Activated T-helper 1 cell treated with anti-CD3 and anti-CD28 coated beads, Interleukin-2, amount 50 U/mL, for 16 hours (primary cell): ENCODE data around the gene STX8.
A peak's percentile ranks its signal among the peaks of the same experiment; 100 is the strongest.

Source experiments
- DNase-seq, 2 donors: peaks; one replicate each; pipeline ENCODE4 v3.0.0-alpha.2; 2020; ENCODE audit warnings: low read depth in 1 of 2, low spot score in 1 of 2

Gene STX8

DNA sequence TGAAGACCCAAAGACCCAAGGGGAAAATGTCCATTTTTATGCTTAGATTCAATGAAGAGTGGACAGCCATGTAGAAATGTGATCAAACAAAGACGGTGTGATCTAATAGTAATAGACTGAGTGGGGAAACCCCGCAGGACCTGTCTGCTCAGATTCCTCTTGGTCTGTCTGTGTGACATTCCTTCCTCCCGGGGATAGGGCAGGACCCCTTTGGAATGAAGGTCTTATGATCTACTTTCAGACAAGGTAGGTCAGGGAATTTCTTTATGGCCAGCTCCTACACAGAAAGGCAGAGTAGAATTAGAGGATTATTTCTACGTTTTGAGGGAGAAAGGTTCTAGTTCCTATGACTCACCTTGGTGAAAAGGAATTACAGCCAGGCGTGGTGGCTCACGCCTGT is 267.6 kb downstream of the STX8 start:
- no peak for DNase-seq

DNA sequence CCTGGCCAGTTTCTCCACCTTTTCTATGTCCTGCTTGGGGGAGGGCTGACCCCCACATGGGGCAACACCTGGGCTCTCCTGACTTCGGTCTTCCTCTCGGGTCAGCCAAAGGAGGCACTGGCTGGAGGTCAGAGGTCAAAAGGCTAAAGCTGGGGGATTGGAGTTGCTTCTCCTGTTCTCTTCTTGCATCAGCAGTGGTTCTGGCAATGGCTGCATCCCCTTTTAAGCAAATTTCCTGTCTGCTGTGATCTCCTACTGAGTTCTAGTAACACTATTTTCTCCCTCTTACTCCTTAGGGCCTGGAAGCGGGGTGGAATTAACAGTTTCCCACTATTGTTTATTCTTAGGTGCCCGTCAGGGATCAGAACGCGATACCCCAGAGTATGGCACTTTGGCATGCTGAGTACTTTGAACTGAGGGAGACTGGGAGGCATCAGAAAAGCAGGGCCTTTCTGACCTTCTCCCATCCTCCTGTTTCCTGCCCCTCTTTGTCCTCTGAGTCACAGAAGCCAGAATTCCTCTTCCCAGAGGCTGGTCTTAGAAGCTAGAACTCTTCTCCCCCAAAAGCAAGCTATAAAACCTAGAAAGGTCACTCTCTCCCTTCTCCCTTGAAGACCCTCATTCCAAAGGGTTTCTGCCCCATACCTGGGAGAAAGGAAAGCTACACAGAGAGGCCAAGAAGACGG is 268.2 kb downstream of the STX8 start:
- no peak for DNase-seq

DNA sequence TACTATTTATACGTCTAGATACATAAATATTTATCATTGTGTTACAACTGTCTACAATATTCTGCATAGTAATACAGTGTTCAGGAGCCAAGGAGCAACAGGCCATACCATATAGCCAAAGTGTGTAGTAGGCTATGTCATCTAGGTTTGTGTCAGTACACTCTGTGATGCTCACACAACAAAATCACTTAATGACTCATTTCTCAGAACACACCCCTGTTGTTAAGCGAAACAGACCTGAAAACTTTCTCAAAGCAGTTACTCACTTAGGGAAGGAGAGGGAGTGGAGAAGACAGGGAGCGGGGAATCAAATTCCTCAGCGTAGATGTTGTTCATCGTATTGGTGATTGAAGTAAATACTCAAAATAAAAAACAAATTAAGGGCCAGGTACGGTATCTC is 269.5 kb downstream of the STX8 start:
- DNase-seq: no peak

DNA sequence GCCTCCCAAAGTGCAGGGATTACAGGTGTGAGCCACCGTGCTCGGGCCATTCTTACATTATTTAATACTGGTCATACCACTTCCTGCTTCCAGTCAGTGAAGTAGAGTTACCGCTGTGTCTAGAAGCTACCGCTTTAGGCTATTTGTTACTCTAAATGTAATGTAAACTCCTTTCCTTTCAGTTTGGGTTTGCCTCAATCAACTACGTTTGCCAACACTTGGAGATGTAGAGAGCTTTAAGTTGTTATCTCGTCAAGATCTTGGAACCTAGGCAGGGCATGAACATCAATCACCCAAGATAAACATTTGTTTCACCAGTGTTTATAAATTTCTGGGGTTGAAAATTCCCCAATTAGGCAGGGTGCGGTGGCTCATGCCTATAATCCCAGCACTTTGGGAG is 275.9 kb downstream of the STX8 start:
- no peak for DNase-seq

DNA sequence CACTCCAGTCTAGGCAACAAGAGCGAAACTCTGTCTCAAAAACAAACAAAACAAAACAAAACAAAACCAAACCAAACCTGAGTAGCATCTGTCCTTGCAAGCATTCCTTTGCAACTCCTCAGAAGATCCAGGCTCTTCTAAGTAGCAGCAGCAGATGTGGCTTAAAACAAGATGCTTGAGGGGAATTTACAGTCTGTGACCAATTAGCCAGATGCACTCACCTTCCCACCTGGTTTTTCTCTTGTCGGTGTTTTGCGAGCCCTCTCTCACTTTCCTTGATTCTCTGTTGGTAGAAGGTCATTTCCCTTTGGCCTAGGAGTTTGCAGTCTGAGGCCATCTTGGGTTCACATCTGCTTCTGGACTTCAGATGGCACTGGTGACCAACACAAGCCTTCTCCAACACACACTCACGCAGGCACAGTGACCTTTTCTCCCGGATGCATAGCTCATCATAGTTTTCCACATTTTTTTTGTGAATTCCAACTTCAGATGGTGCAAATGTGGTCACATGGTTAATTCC is 276.8 kb downstream of the STX8 start:
- DNase-seq: no peak

DNA sequence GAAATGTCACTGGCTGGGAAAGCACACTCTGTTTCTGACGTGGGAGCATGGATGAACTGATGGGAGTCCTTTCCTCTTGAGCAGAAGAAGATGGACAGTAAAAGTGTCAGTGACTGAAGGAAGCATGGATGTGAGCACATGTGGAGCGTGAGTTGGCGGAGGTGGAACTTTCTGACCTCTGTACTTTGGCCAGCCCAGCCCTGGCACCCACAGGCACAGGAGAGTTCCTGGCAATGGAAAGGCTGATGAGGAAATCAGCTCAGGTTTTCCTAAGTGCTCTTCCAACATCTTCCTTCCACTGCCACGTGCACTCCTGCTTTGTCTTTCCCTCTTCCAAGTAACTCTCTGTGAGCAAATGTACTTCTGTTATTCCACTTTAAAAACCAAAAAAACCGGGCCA is 277.5 kb downstream of the STX8 start:
- DNase-seq: no peak

DNA sequence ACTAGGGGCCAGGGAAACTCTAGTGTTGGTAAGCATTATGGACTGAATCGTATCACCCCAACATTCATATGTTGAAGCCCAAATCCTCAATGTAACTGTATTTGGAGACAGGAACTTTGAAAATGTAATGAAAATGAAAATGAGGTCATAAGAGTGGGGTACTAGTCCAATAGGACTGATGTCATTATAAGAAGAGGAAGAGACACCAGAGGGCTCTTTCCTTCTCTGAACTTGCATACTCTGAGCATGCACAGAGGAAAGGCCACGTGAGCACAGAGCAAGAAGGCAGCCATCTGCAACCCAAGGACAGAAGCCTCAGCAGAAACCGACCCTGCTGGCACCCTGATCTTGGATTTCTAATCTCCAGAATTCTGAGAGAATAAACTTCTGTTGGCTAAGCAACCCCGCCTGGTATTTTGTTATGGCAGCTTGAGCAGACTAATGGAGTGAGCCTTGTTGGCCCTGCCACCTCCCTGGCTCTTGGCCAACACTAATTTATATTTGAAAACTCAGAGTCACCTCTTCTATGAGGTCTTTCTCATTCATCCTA is 280.9 kb downstream of the STX8 start:
- no peak for DNase-seq

DNA sequence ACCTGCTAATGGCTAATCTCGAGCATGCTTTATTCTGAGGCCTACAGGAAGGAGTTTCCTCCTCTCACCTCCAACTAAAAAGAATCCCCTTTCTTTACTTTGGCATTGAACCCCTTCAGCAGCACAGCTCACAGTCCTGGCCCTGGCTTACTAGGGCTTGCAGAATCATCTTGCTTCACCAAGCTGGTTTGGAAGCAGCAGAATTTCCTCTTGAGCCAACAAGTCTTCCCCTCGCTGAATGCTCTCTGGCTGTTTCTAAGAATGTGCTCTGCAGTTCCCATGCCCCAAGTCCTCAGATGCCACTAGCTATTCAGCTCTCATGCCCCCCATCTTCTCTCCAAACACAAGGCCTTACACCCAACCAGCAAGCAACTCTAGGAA is 283.1 kb downstream of the STX8 start:
- DNase-seq: no peak

DNA sequence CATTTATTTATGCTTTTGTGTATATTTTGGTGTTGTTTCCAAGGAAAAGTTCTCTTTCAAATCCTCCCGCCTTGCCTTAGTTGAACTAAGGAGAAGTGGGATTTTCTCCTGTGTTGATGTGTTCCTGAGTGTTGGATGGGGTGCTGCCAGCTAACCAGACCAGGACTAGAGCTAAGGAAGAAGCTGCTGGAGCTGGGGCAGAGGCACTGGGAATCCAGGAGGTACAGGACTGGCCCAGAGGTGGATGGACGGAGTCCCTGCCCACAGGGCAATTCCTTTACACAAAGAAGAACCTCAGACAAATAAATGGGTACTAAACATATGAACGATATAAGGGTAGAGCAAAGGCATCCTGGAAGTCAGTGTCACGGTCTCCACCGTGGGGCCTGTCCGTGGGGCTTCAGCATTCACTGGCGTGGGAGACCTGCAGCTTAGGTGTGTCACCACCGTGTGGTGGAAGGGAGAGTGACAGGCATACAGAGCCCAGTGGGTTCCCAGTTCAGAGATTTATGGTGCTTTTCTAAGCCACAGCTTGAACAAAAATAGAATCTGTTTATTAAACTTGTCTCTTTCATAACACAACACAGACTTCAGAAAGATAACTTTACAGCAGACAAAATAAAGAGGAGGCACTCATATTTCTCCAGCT is 283.6 kb downstream of the STX8 start:
- peak in 1 of 2 donors; percentile 9 for DNase-seq

DNA sequence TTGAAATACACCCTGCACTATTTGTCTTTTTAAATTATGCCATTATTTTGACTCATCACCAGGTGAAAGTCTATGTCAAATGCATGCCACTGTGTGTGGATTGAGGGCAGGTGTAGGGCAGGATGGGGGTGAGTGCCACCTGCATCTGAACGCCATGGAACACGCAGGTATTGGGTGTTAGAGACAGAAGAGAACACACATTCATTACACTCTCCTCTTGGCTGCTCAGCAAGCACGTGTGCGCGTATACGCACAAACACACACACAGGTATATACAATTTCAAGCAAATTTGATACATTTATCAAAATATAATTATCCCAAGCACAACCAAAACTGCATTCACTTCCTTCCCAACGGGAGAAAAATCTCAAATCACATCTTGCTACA is 285.4 kb downstream of the STX8 start:
- no peak for DNase-seq

DNA sequence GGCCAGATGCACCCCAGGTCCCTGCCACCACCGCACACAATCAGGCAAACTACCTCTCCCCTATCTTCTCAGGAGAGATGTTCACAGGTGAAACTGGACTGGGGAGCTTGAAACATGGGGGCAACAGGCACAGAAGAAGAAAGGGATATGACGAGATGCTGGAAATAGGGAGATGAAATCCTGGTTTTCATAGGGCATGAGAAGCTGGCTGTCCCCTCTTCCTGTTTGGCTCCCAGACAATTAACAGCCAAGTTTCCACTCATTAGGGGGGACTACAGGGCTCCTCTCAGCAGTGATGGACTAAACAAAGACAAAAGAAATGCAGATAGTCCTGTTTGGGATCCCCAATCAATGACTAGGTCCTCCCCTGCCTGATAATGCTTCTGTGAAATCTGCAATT is 288.3 kb downstream of the STX8 start:
- no peak for DNase-seq

DNA sequence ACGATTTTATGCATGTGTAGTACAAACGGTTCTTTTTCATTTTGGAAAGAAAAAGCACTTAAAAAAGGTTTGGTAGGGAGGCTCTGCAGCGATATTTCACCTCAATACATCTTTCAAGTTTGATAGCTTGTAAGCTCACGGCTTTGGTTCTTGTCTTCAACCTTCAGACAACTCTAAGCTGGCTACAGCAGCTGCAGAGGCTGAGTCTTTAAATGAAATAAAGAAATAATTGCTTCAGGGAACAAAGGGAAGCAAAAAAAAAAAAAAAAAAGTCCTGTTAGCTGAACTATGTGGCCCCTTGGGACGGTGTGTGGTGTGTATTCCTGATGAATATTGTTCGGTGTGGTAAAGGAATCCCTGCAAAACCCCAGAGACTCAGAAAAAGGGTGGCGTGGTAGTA is 289.2 kb downstream of the STX8 start:
- DNase-seq: no peak

DNA sequence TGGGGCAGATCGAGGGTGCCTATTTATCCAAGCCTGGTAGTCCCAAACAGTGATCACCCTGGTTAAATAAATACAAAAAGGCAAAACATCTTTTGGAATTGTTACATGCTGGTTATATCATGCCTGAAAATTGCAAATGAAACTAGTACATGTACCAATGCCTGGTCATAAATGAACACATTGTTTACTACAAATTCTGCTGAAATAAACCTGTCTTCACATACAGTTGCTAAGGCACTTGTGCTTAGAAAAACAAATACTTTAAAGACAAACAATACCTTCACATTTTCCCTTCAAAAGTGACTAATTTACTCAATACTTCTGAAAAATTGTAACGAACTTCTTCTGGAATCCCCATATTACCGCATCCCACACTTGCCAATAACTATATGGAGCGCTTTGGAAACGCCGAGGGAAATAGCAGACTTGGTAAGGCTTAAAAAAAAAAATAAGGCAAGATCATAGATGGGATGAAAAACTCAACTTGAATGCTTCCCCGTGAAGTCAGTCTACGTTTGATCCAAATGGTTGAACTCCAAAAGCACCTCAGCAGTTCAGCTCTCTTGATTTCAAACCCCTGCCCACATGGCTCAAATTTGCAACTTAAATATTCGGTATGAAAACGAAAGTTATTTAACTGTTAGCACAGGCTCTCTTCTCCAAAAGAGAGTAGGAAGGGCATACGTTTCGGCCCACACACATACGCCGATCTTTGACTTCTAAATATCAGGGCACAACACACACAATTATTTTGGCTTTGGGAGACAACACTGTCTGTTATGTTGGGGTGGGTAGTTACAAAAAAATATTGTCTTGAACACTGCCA is 289.8 kb downstream of the STX8 start:
- no peak for DNase-seq

DNA sequence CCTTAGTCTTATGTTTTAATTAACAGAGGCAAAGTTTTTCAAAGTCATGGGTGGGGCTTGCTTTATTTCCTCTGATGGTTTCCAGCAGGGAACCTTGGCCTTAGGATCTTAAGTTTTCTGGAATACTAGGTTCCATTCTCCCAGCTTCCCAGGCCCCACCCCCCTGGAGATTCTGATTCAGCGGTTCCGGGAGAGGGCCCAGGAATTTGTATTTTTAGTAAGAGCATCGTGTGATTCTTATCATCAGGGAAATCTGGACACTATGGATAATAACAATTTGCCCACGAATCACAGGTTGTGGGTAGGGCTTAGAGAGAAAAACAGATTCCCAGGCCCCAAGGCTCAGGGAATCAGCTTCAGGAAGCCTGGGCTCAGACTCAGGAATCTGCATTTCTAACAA is 290.7 kb downstream of the STX8 start:
- no peak for DNase-seq

DNA sequence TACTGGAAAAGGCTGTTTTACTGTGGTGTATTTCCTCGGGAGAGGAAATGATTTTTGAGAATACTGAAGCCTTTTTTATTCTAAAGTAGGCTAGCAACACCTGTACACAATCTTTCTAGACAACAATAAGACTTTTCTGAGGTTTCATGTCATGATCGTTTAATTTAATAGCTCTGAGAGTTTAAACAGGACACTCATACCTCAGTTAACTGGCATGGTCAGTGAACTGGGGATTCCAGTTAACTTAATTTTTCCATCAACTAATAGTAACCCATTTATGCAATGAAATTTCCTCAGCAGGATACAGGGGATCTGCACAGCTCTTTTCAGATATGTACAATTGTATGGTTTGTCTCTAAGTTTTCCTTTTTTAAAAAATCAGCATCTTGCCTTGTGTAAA is 291.7 kb downstream of the STX8 start:
- no peak for DNase-seq

DNA sequence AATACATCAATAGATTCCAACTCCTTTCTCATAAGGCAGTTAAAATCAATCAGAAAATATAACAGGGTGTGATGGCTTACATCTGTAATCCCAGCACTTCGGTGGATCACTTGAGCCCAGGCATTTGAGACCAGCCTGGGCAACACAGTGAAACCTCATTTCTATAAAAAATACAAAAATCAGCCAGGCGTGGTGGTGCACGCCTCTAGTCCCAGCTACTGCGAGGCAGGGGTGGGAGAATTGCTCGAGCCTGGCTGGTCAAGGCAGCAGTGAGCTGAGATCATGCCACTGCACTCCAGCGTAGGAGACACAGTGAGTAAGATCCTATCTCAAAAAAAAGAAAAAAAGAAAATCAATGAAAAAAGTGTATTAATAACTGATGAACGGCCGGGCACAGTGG is 295.7 kb downstream of the STX8 start:
- DNase-seq: no peak

DNA sequence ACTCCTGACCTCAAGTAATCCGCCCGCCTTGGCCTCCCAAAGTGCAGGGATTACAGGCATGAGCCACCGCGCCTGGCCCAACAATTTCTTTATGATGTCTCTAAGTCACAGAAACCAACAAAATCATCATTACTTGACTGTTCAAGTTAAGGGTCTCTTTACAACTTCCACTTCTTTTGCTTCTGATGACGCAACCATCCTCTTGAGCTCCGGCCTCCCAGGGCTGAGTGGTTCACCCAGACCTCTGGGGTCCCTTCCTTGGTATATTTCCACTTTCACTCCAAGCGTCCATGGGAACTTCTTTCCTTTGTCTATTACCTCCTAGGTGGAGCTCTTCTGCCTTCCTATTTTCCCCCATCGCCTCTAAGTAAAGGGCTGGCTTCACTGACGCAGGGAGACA is 300.6 kb downstream of the STX8 start:
- no peak for DNase-seq

DNA sequence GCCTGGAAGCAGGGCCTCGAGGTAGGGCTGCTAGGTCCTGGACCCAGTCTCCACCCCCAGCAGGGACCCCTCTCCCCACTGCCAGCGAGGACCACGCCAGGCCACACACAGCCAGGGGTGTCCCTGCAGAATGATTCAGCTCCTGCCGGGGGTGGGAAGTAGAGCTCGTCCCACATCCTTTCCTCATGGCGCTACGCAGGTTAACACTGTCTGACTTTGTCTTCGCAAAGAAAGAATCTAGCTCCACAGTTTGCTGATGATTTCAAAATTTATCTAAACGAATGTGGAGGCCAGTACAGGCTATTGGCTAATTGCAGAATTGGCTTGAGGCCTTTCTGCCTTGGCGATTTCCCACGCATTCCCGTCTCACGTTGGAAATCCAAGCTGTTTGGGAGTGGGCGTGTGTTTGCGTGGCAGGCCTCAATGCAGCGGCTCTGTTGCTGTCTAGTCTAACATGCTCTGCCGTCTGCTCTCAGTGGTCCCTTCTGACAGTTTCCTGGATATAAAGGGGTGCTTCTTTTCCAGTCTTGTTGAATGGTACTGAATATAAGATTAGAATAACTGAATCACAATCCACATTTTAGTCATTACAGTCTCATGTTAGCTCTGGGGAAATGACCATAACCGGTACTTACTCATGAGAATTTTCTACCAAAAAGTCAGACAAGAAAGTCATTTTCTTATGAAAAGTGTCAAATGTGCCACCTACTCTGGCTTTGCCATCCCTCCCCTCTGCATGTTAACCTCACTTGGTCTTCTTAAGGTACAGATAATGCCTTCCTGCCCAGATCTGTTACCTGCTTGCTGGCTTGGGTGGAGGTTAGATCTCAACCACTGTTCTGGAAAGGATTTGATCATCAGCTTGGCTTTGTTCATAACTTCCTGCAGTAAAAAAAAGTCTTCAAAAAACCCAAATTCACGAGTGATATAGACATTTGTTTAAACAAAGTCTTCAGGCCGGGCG is 301.9 kb downstream of the STX8 start:
- no peak for DNase-seq

DNA sequence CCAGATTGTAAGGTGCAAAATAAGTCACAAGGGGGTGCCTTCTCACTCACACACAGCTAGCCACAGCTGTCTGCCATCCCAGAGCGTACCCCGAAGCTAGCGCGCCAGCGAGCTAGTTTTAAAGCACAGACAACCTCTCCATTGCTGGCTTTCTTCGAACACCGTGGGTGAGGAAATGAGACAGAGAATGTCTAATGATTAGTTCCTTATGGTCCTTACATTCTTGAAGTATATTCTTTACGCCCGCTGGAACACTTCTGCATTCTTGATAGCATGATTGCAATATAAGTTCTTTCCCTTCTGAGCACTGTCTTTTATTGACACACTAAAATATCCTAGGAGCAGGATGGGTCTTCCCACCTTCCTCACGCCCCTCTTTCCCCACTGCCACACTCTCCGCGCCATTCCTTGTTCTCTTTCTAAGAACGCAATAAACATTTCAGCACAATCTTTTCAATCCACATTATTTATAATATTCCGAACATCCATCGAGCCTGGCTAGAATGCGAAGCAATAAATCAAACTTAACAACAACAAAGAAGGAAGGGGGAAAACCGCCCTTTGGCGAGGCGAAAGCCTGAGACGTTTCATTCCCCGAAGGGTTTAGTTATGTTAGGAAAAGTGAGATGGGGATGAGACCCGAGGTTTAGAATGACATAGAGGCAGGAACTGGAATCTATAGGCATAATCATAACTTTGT is 303.0 kb downstream of the STX8 start:
- DNase-seq: no peak

DNA sequence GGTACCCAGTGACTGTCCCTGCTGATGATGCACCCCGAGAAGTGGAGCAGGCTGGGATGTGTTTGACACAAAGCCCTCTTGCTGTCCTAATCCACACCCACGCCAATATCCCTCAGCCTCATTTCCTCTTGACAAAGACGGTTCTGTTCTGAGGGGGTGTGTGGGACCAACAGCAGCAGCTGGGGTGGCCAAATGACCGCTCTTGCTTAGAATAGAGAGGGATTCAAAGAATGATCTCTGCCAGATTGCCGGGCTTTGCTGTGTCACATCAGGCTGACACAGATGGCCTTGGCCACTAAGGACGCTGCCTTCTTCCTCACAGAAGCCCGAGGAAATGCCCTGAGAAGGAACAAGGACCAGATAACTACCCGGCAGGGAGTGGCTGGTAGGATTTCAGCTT is 303.6 kb downstream of the STX8 start:
- DNase-seq: no peak
